Measurements from ENCODE around the gene SKI. TPM values are rescaled to one million over a fixed set of nuclear protein-coding genes. Genes with fewer than 3 reads are reported as not detected.

Gene SKI
- total RNA-seq, 2 donors from 2014 or later, result 65.4 to 79.2 TPM

DNA sequence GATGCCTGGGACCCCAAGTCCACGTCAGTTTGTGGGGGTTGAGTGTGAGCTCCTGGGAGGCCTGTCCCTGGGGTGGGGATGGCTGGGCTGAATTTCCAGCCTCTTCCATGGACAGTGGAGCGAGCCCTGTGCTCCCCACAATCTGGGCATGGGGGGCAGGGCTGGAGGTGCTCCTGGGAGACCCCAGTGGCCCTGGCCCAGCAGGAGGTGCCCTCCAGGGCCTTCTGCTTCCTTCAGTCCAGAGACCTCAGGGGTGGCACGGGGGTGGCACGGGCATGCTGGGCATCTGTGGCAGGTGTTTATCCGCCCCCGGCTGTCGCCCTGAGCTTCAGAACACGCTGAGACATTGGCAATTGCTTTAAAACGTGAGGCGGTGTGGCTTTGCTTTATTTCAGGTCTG lies 122.4 kb downstream of the SKI start:
- no peak overlapping the region for H3K27ac ChIP-seq (ENCODE audit: low read depth, low read length)
- H3K9me3 ChIP-seq (ENCODE audit: control insufficient read depth, low read length), result no peaks in the 10 kb centered on the region
- TF ChIP-seq, protein P1, sequence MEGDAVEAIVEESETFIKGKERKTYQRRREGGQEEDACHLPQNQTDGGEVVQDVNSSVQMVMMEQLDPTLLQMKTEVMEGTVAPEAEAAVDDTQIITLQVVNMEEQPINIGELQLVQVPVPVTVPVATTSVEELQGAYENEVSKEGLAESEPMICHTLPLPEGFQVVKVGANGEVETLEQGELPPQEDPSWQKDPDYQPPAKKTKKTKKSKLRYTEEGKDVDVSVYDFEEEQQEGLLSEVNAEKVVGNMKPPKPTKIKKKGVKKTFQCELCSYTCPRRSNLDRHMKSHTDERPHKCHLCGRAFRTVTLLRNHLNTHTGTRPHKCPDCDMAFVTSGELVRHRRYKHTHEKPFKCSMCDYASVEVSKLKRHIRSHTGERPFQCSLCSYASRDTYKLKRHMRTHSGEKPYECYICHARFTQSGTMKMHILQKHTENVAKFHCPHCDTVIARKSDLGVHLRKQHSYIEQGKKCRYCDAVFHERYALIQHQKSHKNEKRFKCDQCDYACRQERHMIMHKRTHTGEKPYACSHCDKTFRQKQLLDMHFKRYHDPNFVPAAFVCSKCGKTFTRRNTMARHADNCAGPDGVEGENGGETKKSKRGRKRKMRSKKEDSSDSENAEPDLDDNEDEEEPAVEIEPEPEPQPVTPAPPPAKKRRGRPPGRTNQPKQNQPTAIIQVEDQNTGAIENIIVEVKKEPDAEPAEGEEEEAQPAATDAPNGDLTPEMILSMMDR (conservative IDR thresholded peaks at IDR 0.05), result no peak
- 90 to 98% methylated on average over 5 to 10 of the region's 10 CpGs for WGBS, 2 experiments (ENCODE audit: insufficient coverage in 1 of 2, insufficient read length in 1 of 2)
- H3K4me3 Mint-ChIP-seq, result no peak overlapping the region
- no peak for DNase-seq
- no peak overlapping the region for H3K27ac Mint-ChIP-seq
- no peak overlapping the region for H3K4me3 ChIP-seq (ENCODE audit: low read length)
- no peaks in the 10 kb centered on the region for H3K27me3 ChIP-seq (ENCODE audit: control insufficient read depth, insufficient read depth, low read length, poor library complexity, severe bottlenecking)
- H3K9ac ChIP-seq (ENCODE audit: extremely low read depth, low read length, poor library complexity, severe bottlenecking), result no peak overlapping the region
- H3K36me3 ChIP-seq (ENCODE audit: control insufficient read depth, insufficient read depth, low read length), result no peaks in the 10 kb centered on the region
- H3K36me3 Mint-ChIP-seq (ENCODE audit: low read depth), result no peaks in the 10 kb centered on the region
- no peaks in the 10 kb centered on the region for H3K4me1 ChIP-seq (ENCODE audit: control insufficient read depth, insufficient read depth, low read length)
- no peaks in the 10 kb centered on the region for H3K27me3 Mint-ChIP-seq (ENCODE audit: insufficient read depth)
- H3K4me1 Mint-ChIP-seq, result no peaks in the 10 kb centered on the region
- no peaks in the 10 kb centered on the region for H3K9me3 Mint-ChIP-seq

GRCh38 chr1:2350911-2351655 lies 123.0 kb downstream of the SKI start:
- H3K27me3 Mint-ChIP-seq (ENCODE audit: insufficient read depth), result no peaks in the 10 kb centered on the region
- H3K4me3 Mint-ChIP-seq, result no peak overlapping the region
- H3K9ac ChIP-seq (ENCODE audit: extremely low read depth, low read length, poor library complexity, severe bottlenecking), result no peak overlapping the region
- H3K4me1 Mint-ChIP-seq, result no peaks in the 10 kb centered on the region
- DNase-seq, result no peak
- WGBS, 2 experiments (ENCODE audit: insufficient coverage in 1 of 2, insufficient read length in 1 of 2), result 86 to 90% methylated on average over 21 to 31 of the region's 31 CpGs
- no peak overlapping the region for H3K4me3 ChIP-seq (ENCODE audit: low read length)
- no peaks in the 10 kb centered on the region for H3K27me3 ChIP-seq (ENCODE audit: control insufficient read depth, insufficient read depth, low read length, poor library complexity, severe bottlenecking)
- TF ChIP-seq, protein P1 (conservative IDR thresholded peaks at IDR 0.05), result no peak
- no peaks in the 10 kb centered on the region for H3K4me1 ChIP-seq (ENCODE audit: control insufficient read depth, insufficient read depth, low read length)
- no peaks in the 10 kb centered on the region for H3K36me3 ChIP-seq (ENCODE audit: control insufficient read depth, insufficient read depth, low read length)
- H3K27ac ChIP-seq (ENCODE audit: low read depth, low read length), result no peak overlapping the region
- no peaks in the 10 kb centered on the region for H3K36me3 Mint-ChIP-seq (ENCODE audit: low read depth)
- no peaks in the 10 kb centered on the region for H3K9me3 ChIP-seq (ENCODE audit: control insufficient read depth, low read length)
- no peak overlapping the region for H3K27ac Mint-ChIP-seq
- no peaks in the 10 kb centered on the region for H3K9me3 Mint-ChIP-seq

- Histone ChIP-seq H3K36me3 (ENCODE audit: control insufficient read depth, insufficient read depth, low read length) (no peaks in the 10 kb centered on the region), H3K27ac (ENCODE audit: low read depth, low read length) (no peak overlapping the region), H3K4me3 (ENCODE audit: low read length) (no peak overlapping the region), H3K9ac (ENCODE audit: extremely low read depth, low read length, poor library complexity, severe bottlenecking) (no peak overlapping the region), H3K9me3 (ENCODE audit: control insufficient read depth, low read length) (no peaks in the 10 kb centered on the region), H3K4me1 (ENCODE audit: control insufficient read depth, insufficient read depth, low read length) (no peaks in the 10 kb centered on the region), H3K27me3 (ENCODE audit: control insufficient read depth, insufficient read depth, low read length, poor library complexity, severe bottlenecking) (no peaks in the 10 kb centered on the region)
- no peak for DNase-seq
- Mint-ChIP-seq H3K36me3 (ENCODE audit: low read depth) (no peaks in the 10 kb centered on the region), H3K27me3 (ENCODE audit: insufficient read depth) (no peaks in the 10 kb centered on the region), H3K9me3 (no peaks in the 10 kb centered on the region), H3K4me1 (no peaks in the 10 kb centered on the region), H3K4me3 (no peak overlapping the region), H3K27ac (no peak overlapping the region)
- TF ChIP-seq, protein P1 (conservative IDR thresholded peaks at IDR 0.05), result no peak
- 92 to 99% methylated on average over 6 to 8 of the region's 8 CpGs for whole genome bisulfite sequencing, 2 experiments (ENCODE audit: insufficient coverage in 1 of 2, insufficient read length in 1 of 2)
Measured at GRCh38 chr1:2351723-2352122, 123.6 kb downstream of the SKI start.

All from endodermal cell (in vitro differentiated cells).